ENCODE data around the gene RILPL1. TPM values are rescaled to one million over a fixed set of nuclear protein-coding genes. Genes with fewer than 3 reads are reported as not detected.
"Not testable (repeated sequence)": the region's sequence is repeated elsewhere in the genome, so short reads cannot be mapped to it uniquely, and the experiment has no call there.

The RILPL1 gene
- total RNA-seq, 1 donor from 2014 or later: 7.9 TPM

- peak; percentile 61 for DNase-seq (ENCODE audit: low read depth)
- no peak for TF ChIP-seq CTCF (IDR thresholded peaks at IDR 0.05; ENCODE audit: insufficient read depth, low read length, severe bottlenecking)
- no peak for FAIRE-seq
These were observed 75.3 kb downstream of the RILPL1 start, which contains the start of gene SNRNP35 for GRCh38 chr12:123457980-123458779. SNRNP35 (plus strand) TSS chr12:123458139; CDS start chr12:123465541, 7,402 bp downstream.

GRCh38 chr12:123453165-123453564 lies 80.4 kb downstream of the RILPL1 start:
- Histone ChIP-seq H3K36me3 (ENCODE audit: control insufficient read depth, insufficient read depth, low read length) (no peaks in the 10 kb centered on the region), H3K27me3 (ENCODE audit: control insufficient read depth, insufficient read depth, low read length) (no peaks in the 10 kb centered on the region), H3K4me3 (ENCODE audit: low read depth, low read length) (no peak overlapping the region)
- DNase-seq (ENCODE audit: low read depth) (no peak), FAIRE-seq (no peak)
- no peak for TF ChIP-seq CTCF (IDR thresholded peaks at IDR 0.05; ENCODE audit: insufficient read depth, low read length, severe bottlenecking)

More at GRCh38 chr12:123457980-123458779, 75.3 kb downstream of the RILPL1 start, which contains the start of gene SNRNP35:
- Histone ChIP-seq H3K4me3 (ENCODE audit: low read depth, low read length) (peak within 1 kb of the TSS; percentile 95), H3K27me3 (ENCODE audit: control insufficient read depth, insufficient read depth, low read length) (no peaks in the 10 kb centered on the region), H3K36me3 (ENCODE audit: control insufficient read depth, insufficient read depth, low read length) (no peaks in the 10 kb centered on the region)

- not testable (repeated sequence) for FAIRE-seq; DNase-seq (ENCODE audit: low read depth); H3K27me3 ChIP-seq (ENCODE audit: control insufficient read depth, insufficient read depth, low read length); H3K4me3 ChIP-seq (ENCODE audit: low read depth, low read length); H3K36me3 ChIP-seq (ENCODE audit: control insufficient read depth, insufficient read depth, low read length)
These were observed 81.3 kb downstream of the RILPL1 start for GRCh38 chr12:123452276-123452550.

- no peak for TF ChIP-seq CTCF (IDR thresholded peaks at IDR 0.05; ENCODE audit: insufficient read depth, low read length, severe bottlenecking)
- FAIRE-seq: no peak
- no peaks in the 10 kb centered on the region for H3K36me3 ChIP-seq (ENCODE audit: control insufficient read depth, insufficient read depth, low read length)
These were observed 82.9 kb downstream of the RILPL1 start for GRCh38 chr12:123450636-123451035.

GRCh38 chr12:123449856-123450255 lies 83.7 kb downstream of the RILPL1 start:
- FAIRE-seq: no peak
- no peak for TF ChIP-seq CTCF (IDR thresholded peaks at IDR 0.05; ENCODE audit: insufficient read depth, low read length, severe bottlenecking)

More at GRCh38 chr12:123450636-123451035, 82.9 kb downstream of the RILPL1 start:
- Histone ChIP-seq H3K4me3 (ENCODE audit: low read depth, low read length) (no peak overlapping the region), H3K27me3 (ENCODE audit: control insufficient read depth, insufficient read depth, low read length) (no peaks in the 10 kb centered on the region)
- DNase-seq (ENCODE audit: low read depth): no peak

GRCh38 chr12:123449249-123449733 lies 84.2 kb downstream of the RILPL1 start:
- no peak for TF ChIP-seq CTCF (IDR thresholded peaks at IDR 0.05; ENCODE audit: insufficient read depth, low read length, severe bottlenecking)
- FAIRE-seq: no peak
- Histone ChIP-seq H3K27me3 (ENCODE audit: control insufficient read depth, insufficient read depth, low read length) (no peaks in the 10 kb centered on the region), H3K4me3 (ENCODE audit: low read depth, low read length) (no peak overlapping the region), H3K36me3 (ENCODE audit: control insufficient read depth, insufficient read depth, low read length) (no peaks in the 10 kb centered on the region)
- DNase-seq (ENCODE audit: low read depth): no peak

More at GRCh38 chr12:123449856-123450255, 83.7 kb downstream of the RILPL1 start:
- H3K36me3 ChIP-seq (ENCODE audit: control insufficient read depth, insufficient read depth, low read length): no peaks in the 10 kb centered on the region
- no peaks in the 10 kb centered on the region for H3K27me3 ChIP-seq (ENCODE audit: control insufficient read depth, insufficient read depth, low read length)
- H3K4me3 ChIP-seq (ENCODE audit: low read depth, low read length): no peak overlapping the region
- DNase-seq (ENCODE audit: low read depth): no peak
